Stomach (tissue), 4 donors: ENCODE data around the gene ARFIP1.

Source experiments
- EP300 ChIP-seq: sonication (generic); formaldehyde crosslinking; IDR thresholded peaks from one replicate; pipeline ENCODE4 v1.6.1; 2017; ENCODE audit warnings: antibody characterized with exemption
- POLR2A ChIP-seq, 4 donors: fragments of 450-650 bp; IDR thresholded peaks; one replicate each; pipeline ENCODE4 v1.6.1; 2016; ENCODE audit warnings: antibody characterized with exemption in 4 of 4, control low read depth in 2 of 4, mild to moderate bottlenecking in 1 of 4, moderate library complexity in 1 of 4
- TF ChIP-seq, protein P1 (sequence below), 7 experiments: fragments of 450-650 bp in 4 of 7; fragments of 200-600 bp in 3 of 7; sonication (generic) in 3 of 7; IDR thresholded peaks; one replicate each; pipeline ENCODE4 v1.5.1; 2016 to 2019; ENCODE audit warnings: antibody characterized with exemption in 7 of 7, control low read depth in 2 of 7, mild to moderate bottlenecking in 1 of 7

- no peak for TF ChIP-seq POLR2A (IDR thresholded peaks at IDR 0.05)
- TF ChIP-seq, protein P1, sequence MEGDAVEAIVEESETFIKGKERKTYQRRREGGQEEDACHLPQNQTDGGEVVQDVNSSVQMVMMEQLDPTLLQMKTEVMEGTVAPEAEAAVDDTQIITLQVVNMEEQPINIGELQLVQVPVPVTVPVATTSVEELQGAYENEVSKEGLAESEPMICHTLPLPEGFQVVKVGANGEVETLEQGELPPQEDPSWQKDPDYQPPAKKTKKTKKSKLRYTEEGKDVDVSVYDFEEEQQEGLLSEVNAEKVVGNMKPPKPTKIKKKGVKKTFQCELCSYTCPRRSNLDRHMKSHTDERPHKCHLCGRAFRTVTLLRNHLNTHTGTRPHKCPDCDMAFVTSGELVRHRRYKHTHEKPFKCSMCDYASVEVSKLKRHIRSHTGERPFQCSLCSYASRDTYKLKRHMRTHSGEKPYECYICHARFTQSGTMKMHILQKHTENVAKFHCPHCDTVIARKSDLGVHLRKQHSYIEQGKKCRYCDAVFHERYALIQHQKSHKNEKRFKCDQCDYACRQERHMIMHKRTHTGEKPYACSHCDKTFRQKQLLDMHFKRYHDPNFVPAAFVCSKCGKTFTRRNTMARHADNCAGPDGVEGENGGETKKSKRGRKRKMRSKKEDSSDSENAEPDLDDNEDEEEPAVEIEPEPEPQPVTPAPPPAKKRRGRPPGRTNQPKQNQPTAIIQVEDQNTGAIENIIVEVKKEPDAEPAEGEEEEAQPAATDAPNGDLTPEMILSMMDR (IDR thresholded peaks at IDR 0.05), result no peak
- TF ChIP-seq EP300, result no peak
These were observed 140.1 kb downstream of the ARFIP1 start for GRCh38 chr4:152919826-152920225.
